ENCODE results near the gene LDB1.

Gene LDB1

DNA sequence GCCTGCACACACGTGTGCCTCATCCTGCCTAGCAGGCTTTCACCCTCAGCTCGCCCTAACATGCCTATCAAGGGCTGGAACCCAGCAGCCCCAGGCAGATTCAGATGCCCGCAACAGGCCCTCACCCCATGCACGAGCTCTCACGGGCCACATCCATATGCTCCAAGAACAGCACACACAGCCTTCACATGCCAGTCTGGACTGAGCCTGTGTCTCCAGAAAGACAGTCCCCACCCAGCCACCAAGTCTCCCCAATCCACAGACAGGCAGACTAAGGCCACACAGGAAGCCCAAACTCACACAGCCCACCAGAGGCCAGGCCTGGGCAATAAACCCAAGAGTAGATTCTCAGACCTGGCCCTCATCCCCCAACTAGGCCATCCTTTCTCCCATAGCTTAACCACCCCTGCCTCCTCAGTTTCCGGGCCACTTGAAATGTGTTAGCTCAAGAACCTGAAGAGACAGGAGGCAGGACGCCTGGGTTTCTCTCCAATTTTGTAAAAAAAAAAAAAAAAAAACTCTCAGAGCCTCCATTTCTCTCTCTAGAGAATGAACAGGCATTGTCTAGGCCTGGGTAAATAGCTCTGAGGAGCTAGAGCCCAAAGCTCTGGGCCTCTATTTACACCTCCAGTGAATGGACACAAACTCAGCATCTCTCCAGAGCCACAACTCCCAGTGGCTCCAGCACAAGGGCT lies 6.8 kb downstream of the LDB1 start:
- H3K4me3 Mint-ChIP-seq, result peak overlapping the region; percentile 86
- peaks cover 53% of the 10 kb centered on the region for H3K4me1 Mint-ChIP-seq (ENCODE audit: low read depth)
- H3K27me3 Mint-ChIP-seq, result no peaks in the 10 kb centered on the region
- H3K36me3 Mint-ChIP-seq (ENCODE audit: low read depth), result peaks cover 44% of the 10 kb centered on the region
- intact Hi-C loops (cut with micrococcal nuclease), result no loop called here
- H3K27ac Mint-ChIP-seq, result peak overlapping the region; percentile 91
- no peaks in the 10 kb centered on the region for H3K9me3 Mint-ChIP-seq

DNA sequence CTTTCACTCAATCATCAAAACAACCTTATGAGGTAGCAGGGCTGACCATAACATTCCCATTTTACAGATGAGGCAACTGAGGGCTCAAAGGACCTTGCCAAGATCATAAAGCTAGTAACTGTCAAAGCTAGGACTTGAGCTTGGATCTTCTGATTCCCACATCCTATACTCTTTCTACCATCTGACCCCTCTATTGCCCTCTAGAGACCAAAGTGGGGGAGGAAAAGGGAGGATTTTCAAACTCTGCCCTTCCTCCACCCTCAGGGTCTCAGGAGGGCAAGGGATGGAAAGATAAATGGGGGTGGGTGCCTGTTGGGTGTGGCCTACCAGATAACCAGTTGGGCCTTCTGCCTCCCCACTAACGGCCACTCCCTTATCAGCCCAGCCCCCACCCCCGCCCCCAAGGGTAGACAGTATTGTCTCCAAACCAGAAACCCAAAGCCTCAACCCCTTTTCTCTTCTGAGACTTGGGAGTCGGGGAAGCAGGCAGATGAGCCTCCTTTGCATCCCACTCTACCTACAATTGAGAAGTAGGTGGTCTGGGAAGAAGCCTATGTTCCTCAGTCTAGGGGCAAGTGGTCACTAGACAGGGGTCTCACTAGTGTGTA lies 7.9 kb downstream of the LDB1 start:
- Mint-ChIP-seq H3K27ac (no peak overlapping the region), H3K9me3 (no peaks in the 10 kb centered on the region), H3K27me3 (no peaks in the 10 kb centered on the region), H3K36me3 (ENCODE audit: low read depth) (peaks cover 55% of the 10 kb centered on the region), H3K4me1 (ENCODE audit: low read depth) (peaks cover 42% of the 10 kb centered on the region), H3K4me3 (no peak overlapping the region)
- intact Hi-C loops (cut with micrococcal nuclease), result no loop called here

DNA sequence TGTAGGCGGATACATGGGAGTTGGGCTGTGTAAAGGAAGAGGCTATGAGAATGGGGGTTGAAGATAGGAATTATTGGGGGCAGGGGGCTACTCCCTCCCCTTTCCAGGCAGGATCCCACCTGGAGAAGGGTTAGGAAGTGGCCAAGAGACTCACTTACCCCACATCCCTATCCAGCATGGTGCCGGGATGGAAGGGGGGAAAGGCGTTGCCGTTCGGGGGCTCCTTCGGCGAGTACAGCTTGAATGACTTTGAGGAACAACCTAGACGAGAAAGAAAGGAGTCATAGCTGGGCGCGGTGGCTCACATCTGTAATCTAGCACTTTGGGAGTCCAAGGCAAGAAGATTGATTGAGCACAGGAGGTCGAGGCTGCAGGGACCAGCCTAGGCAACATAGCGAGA lies 8.9 kb downstream of the LDB1 start:
- Mint-ChIP-seq H3K27me3 (no peaks in the 10 kb centered on the region), H3K36me3 (ENCODE audit: low read depth) (peaks cover 61% of the 10 kb centered on the region), H3K4me1 (ENCODE audit: low read depth) (peaks cover 32% of the 10 kb centered on the region), H3K4me3 (no peak overlapping the region), H3K27ac (no peak overlapping the region), H3K9me3 (no peaks in the 10 kb centered on the region)
- intact Hi-C loops (cut with micrococcal nuclease), result no loop called here

DNA sequence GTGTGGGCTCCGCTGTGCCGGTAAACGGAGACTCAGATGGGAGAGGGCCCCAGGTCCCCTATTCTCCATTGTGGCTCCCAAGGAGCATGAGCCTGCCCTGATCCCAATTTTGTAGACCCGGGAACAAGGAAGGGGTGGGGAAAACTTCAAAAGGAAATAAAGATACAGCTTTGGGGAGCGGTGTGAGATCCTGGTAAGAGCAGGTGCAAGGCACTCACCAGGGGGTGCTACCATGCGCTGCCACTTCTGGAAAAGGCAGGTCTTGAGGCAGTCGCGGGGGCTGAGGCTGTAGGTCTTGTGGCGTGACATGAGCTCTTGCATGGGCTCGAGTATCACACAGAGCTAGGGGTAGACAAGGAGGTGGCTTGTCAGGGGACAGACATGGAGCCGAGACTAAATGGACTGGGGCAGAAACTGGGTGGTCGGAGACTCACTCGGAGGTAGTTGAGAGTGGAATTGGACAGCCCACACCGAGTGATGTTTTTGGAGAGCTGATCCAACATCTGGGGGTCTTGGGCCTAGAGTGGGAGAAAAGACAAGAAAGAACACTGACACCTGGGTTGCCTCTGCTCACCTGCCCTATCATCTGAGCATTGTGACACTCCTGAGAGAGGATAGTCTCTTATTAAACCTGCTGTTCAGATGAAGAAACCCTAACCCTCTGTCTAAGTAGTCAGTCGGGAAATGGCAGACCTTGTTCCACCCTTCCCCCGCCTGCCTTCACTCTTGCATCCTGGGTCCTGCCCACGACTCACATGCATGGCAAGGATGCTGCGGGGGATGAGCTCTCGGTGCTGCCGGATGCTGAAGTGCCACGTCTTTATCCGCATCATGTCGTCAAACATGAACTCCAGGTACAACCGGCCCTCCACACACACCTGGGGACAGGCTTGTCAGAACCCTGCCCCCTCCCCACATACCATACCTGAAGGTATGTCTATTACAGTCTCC lies 10.7 kb downstream of the LDB1 start:
- Mint-ChIP-seq H3K27ac (peak overlapping the region; percentile 12), H3K4me3 (no peak overlapping the region), H3K9me3 (no peaks in the 10 kb centered on the region), H3K36me3 (ENCODE audit: low read depth) (peaks cover 55% of the 10 kb centered on the region), H3K27me3 (no peaks in the 10 kb centered on the region), H3K4me1 (ENCODE audit: low read depth) (peaks cover 30% of the 10 kb centered on the region)
- intact Hi-C loops (cut with micrococcal nuclease), result no loop called here

DNA sequence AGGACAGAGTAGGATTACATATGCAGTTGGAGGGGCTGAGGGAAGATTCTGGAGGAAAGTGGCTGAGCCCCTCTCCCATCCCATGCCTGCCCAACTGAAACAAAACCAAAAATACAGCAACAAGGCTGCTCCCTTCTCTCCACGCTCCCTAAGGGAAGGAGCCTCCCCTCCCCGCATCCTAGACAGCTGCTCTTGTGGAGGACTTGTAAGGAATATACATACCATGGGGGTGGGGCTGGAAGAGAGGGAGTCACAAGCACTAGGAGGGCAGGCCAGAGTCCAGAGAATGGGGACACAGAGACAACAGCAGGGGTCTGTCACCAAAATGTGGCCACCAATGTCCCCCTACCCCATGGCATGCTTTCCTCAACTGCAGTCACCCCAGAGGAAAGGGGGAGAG lies 13.2 kb downstream of the LDB1 start:
- H3K9me3 Mint-ChIP-seq, result no peaks in the 10 kb centered on the region
- H3K27ac Mint-ChIP-seq, result no peak overlapping the region
- no peak overlapping the region for H3K4me3 Mint-ChIP-seq
- intact Hi-C loops (cut with micrococcal nuclease), result no loop called here
- H3K27me3 Mint-ChIP-seq, result no peaks in the 10 kb centered on the region
- H3K36me3 Mint-ChIP-seq (ENCODE audit: low read depth), result peaks cover 58% of the 10 kb centered on the region
- peaks cover 21% of the 10 kb centered on the region for H3K4me1 Mint-ChIP-seq (ENCODE audit: low read depth)

DNA sequence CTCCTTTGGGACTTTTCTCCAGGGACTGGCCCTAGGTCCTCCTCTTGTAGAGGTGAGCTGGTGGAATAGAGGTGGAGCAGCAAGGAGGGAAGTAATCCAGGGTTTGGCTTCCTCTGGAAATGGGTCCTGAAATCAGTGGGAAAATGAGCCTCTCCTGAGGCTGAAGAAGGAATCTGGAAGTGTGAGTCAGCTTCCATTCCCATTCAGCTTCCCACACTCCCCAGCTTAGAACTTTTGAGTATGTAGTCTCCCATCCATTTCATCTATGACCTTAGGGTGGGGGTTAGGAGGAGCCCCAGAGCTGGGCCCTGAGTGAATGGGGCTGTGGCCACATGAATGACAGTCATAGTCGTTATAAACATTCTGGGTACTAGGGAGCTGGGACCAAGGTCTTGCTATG lies 17.7 kb downstream of the LDB1 start:
- Mint-ChIP-seq H3K27ac (no peak overlapping the region), H3K4me1 (ENCODE audit: low read depth) (peaks cover 21% of the 10 kb centered on the region), H3K36me3 (ENCODE audit: low read depth) (peaks cover 26% of the 10 kb centered on the region), H3K9me3 (no peaks in the 10 kb centered on the region), H3K4me3 (no peak overlapping the region), H3K27me3 (no peaks in the 10 kb centered on the region)
- intact Hi-C loops (cut with micrococcal nuclease), result no loop called here

DNA sequence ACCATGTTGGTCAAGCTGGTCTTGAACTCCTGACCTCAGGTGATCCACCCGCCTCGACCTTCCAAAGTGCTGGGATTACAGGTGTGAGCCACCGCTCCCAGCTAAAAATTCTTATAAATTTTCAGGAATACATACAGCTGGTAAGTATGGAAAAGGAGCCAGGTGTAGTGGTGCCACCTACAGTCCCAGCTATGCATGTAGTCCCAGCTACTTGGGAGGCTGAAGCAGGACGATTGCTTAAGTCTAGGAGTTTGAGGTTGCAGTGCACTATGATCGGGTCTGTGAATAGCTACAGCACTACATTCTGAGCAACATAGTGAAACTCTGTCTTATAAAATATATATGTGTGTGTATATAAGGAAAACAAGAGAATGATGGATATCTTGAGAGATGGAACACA lies 19.0 kb downstream of the LDB1 start:
- H3K4me3 Mint-ChIP-seq, result no peak overlapping the region
- intact Hi-C loops (cut with micrococcal nuclease), result no loop called here
- peaks cover 18% of the 10 kb centered on the region for H3K36me3 Mint-ChIP-seq (ENCODE audit: low read depth)
- no peaks in the 10 kb centered on the region for H3K27me3 Mint-ChIP-seq
- no peaks in the 10 kb centered on the region for H3K9me3 Mint-ChIP-seq
- peaks cover 19% of the 10 kb centered on the region for H3K4me1 Mint-ChIP-seq (ENCODE audit: low read depth)
- no peak overlapping the region for H3K27ac Mint-ChIP-seq

DNA sequence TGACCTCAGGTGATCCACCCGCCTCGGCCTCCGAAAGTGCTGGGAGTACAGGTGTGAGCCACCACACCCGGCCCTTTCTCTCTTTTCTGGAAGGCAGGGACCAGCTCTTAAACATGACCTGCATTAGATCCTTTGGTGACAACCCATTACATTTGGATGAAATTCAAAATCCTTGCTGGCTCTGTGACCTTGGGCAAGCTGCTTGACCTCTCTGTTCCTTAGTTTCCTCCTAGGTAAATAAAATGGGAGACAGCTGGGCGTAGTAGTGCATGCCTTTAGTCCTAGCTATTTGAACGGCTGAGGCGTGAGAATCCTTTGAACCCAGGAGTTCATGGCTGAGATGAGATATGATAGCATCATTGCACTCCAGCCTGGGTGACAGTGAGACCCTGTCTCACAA lies 23.7 kb downstream of the LDB1 start:
- Mint-ChIP-seq H3K4me3 (no peak overlapping the region), H3K9me3 (no peaks in the 10 kb centered on the region), H3K27ac (no peak overlapping the region), H3K4me1 (ENCODE audit: low read depth) (no peaks in the 10 kb centered on the region), H3K36me3 (ENCODE audit: low read depth) (peaks cover 11% of the 10 kb centered on the region), H3K27me3 (no peaks in the 10 kb centered on the region)
- intact Hi-C loops (cut with micrococcal nuclease), result no loop called here

DNA sequence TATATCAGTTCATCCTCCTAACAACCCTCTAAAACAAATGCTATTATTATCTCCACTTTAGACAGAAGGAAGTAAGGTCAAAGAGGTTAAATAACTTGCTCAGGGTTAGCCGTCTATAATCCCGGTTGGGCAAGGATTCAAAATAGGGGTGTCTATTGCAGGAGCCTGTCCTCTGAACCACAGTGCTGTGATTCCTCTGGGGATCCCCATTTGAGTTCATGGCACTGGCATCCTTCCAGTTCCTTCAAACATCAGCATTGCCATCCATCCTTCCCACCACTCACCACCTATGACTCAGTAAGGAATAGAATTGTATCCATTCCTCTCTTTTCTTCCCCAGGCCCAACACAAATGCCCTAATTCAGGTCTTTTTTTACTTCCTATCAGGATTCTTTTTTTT lies 29.4 kb downstream of the LDB1 start:
- no peak overlapping the region for H3K4me3 Mint-ChIP-seq
- H3K4me1 Mint-ChIP-seq (ENCODE audit: low read depth), result peaks cover 1% of the 10 kb centered on the region
- no peaks in the 10 kb centered on the region for H3K36me3 Mint-ChIP-seq (ENCODE audit: low read depth)
- intact Hi-C loops (cut with micrococcal nuclease), result no loop called here
- no peak overlapping the region for H3K27ac Mint-ChIP-seq
- no peaks in the 10 kb centered on the region for H3K9me3 Mint-ChIP-seq
- no peaks in the 10 kb centered on the region for H3K27me3 Mint-ChIP-seq

DNA sequence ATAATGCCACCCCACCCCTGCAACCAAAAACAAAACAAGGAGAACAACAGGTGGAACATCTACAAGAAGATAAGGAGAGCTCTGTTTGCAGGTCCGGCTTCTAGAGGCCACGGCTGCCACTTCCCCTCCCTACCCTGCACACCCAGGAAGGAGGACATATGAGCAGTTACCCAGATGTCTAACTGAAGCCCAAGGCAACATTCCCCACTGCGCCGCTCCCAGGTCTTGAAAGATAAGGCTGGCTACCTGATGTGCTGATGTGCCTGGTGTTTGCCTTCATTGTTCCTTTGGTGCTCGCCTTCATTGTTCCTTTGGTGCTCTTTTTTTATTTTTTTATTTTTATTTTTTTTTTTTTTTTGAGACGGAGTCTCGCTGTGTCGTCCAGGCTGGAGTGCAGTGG lies 34.0 kb downstream of the LDB1 start:
- Mint-ChIP-seq H3K4me3 (no peak overlapping the region), H3K27ac (no peak overlapping the region), H3K4me1 (ENCODE audit: low read depth) (peaks cover 5% of the 10 kb centered on the region), H3K9me3 (no peaks in the 10 kb centered on the region), H3K27me3 (no peaks in the 10 kb centered on the region), H3K36me3 (ENCODE audit: low read depth) (no peaks in the 10 kb centered on the region)
- intact Hi-C loops (cut with micrococcal nuclease), result no loop called here

DNA sequence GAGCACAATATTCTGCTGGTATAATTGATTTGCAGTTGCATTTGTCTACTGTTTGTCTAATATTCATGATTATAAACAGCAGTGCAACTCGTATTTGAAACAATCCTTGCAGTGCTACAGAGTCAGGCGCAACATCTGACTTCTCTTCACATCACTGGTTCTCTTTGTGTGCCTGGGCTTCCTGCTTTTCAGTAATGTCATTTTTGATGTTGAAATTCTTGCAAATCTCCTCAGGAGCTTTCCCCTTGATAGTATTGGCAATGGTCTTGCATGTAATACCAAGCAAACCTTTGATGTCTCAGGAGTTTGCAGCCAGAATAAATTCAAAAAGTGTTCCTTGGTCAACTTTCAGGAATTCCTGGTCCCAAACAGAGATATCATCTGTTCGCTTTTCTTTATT lies 34.8 kb downstream of the LDB1 start:
- H3K36me3 Mint-ChIP-seq (ENCODE audit: low read depth), result no peaks in the 10 kb centered on the region
- H3K27ac Mint-ChIP-seq, result no peak overlapping the region
- no peak overlapping the region for H3K4me3 Mint-ChIP-seq
- intact Hi-C loops (cut with micrococcal nuclease), result no loop called here
- H3K27me3 Mint-ChIP-seq, result no peaks in the 10 kb centered on the region
- H3K9me3 Mint-ChIP-seq, result no peaks in the 10 kb centered on the region
- H3K4me1 Mint-ChIP-seq (ENCODE audit: low read depth), result peaks cover 5% of the 10 kb centered on the region

DNA sequence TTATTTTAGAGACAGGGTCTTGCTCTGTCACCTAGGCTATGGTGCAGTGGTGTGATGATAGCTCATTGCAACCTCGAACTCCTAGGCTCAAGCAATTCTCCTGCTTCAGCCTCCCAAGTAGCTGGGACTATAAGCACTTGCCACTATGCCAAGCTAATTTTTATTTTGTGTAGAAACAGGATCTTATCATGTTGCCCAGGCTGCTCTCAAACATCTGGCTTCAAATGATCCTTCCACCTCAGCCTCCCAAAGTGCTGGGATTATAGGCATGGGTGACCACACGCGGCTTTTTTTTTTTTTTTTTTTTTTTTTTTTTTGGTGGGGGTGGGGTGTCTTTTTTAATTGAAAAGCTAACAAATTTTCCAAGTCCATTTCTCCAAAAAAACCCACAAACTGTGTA lies 36.6 kb downstream of the LDB1 start:
- intact Hi-C loops (cut with micrococcal nuclease), result no loop called here
- H3K36me3 Mint-ChIP-seq (ENCODE audit: low read depth), result no peaks in the 10 kb centered on the region
- H3K9me3 Mint-ChIP-seq, result no peaks in the 10 kb centered on the region
- no peaks in the 10 kb centered on the region for H3K27me3 Mint-ChIP-seq
- H3K4me3 Mint-ChIP-seq, result no peak overlapping the region
- no peak overlapping the region for H3K27ac Mint-ChIP-seq
- H3K4me1 Mint-ChIP-seq (ENCODE audit: low read depth), result peaks cover 5% of the 10 kb centered on the region

DNA sequence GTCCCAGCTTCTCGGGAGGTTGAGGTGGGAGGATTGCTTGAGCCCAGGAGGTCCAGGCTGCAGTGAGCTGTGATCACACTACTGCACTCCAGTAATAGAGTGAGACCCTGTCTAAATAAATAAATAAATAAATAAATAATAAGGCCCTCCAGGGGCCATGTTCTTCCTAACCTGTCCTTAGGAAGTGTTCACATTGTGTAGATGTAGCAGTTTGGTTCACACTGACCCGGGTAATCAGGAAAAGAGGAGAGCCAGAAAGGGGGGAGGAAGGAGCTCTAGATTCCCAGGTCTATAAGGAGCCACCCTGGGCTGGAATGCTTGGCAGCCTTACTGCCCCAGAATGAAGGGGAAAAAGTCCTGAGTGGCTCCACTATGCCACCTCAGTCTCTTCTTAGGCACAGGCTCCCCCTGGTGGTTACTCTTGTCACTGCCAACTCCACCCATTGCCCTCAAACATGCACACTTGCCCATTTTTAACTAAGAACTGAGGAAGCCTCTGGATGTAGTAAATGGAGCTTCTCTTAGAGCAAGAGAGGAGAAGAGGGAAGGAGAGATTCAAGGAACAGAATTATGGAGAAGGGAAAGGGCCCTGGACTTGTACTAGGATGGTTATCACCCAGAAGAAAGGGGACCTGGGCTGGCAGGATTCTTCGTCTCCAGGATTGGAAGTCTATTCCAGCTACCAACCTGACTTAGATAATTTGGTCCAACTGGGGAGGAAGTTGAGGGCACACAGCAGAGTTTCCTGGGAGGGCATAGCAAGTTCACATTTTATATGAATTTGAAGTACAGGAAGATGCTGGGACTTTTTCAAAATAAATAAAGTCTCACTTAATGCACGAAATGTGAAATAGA lies 47.3 kb downstream of the LDB1 start:
- no peak overlapping the region for H3K4me3 Mint-ChIP-seq
- H3K4me1 Mint-ChIP-seq (ENCODE audit: low read depth), result peaks cover 32% of the 10 kb centered on the region
- H3K27me3 Mint-ChIP-seq, result peaks cover 2% of the 10 kb centered on the region
- intact Hi-C loops (cut with micrococcal nuclease), result loop anchor here (1.0 to 5.0 kb wide), 3 partner anchors 61 to 232 kb away; no protein-coding TSS in a partner anchor
- no peak overlapping the region for H3K27ac Mint-ChIP-seq
- H3K36me3 Mint-ChIP-seq (ENCODE audit: low read depth), result peaks cover 6% of the 10 kb centered on the region
- H3K9me3 Mint-ChIP-seq, result no peaks in the 10 kb centered on the region

Measured in dendritic cell treated with granulocyte-macrophage colony-stimulating factor and Interleukin-4, amounts not matched to agents 40 ng/mL and 50 ng/mL, for 4 days (primary cell).